ENCODE results near the gene PCDHGB3.
"Not testable (repeated sequence)": the region's sequence is repeated elsewhere in the genome, so short reads cannot be mapped to it uniquely, and the experiment has no call there.

PCDHGB3 gene

GRCh38 chr5:141392429-141393198 lies 22.6 kb downstream of the PCDHGB3 start, which contains the start of gene PCDHGA8:
PCDHGA8 (plus strand) TSS chr5:141392633; CDS start chr5:141392814, 181 bp downstream.
- Histone ChIP-seq H3K4me3 (ENCODE audit: low read depth, low read length) (no peak within 1 kb of the TSS), H3K4me1 (no peaks in the 10 kb centered on the region), H3K9me3 (no peaks in the 10 kb centered on the region), H3K36me3 (no peaks in the 10 kb centered on the region), H3K27me3 (no peaks in the 10 kb centered on the region)
- TF ChIP-seq CTCF (IDR thresholded peaks at IDR 0.05; ENCODE audit: low read depth, low read length) = peak; percentile 24
- DNase-seq = no peak

- Histone ChIP-seq H3K27me3 (no peaks in the 10 kb centered on the region), H3K36me3 (no peaks in the 10 kb centered on the region), H3K4me3 (ENCODE audit: low read depth, low read length) (no peak overlapping the region), H3K4me1 (no peaks in the 10 kb centered on the region), H3K9me3 (no peaks in the 10 kb centered on the region)
- TF ChIP-seq CTCF (IDR thresholded peaks at IDR 0.05; ENCODE audit: low read depth, low read length) = no peak
- DNase-seq = no peak
Measured at GRCh38 chr5:141393267-141393666, 23.2 kb downstream of the PCDHGB3 start.

GRCh38 chr5:141394401-141395187 lies 24.6 kb downstream of the PCDHGB3 start:
- H3K36me3 ChIP-seq; H3K9me3 ChIP-seq; H3K27me3 ChIP-seq; H3K4me3 ChIP-seq (ENCODE audit: low read depth, low read length); H3K4me1 ChIP-seq; DNase-seq: not testable (repeated sequence)

- DNase-seq; H3K4me3 ChIP-seq (ENCODE audit: low read depth, low read length); H3K9me3 ChIP-seq; H3K36me3 ChIP-seq; H3K27me3 ChIP-seq; H3K4me1 ChIP-seq: not testable (repeated sequence)
Measured at GRCh38 chr5:141397756-141398551, 27.9 kb downstream of the PCDHGB3 start, which contains the start of gene PCDHGB5. PCDHGB5 (plus strand) TSS chr5:141397947; CDS start chr5:141398128, 181 bp downstream.

GRCh38 chr5:141398608-141399007 lies 28.6 kb downstream of the PCDHGB3 start:
- no peak overlapping the region for H3K4me3 ChIP-seq (ENCODE audit: low read depth, low read length)
- H3K27me3 ChIP-seq = no peaks in the 10 kb centered on the region
- H3K4me1 ChIP-seq = no peaks in the 10 kb centered on the region
- no peaks in the 10 kb centered on the region; the same call in none of the 2 replicates for H3K36me3 ChIP-seq
- DNase-seq = no peak
- H3K9me3 ChIP-seq = no peaks in the 10 kb centered on the region
- no peak for TF ChIP-seq CTCF (IDR thresholded peaks at IDR 0.05; ENCODE audit: low read depth, low read length)

- TF ChIP-seq CTCF (IDR thresholded peaks at IDR 0.05; ENCODE audit: low read depth, low read length) = no peak
- no peaks in the 10 kb centered on the region for H3K9me3 ChIP-seq
- no peak for DNase-seq
- H3K4me3 ChIP-seq (ENCODE audit: low read depth, low read length) = no peak overlapping the region
- no peaks in the 10 kb centered on the region; the same call in none of the 2 replicates for H3K36me3 ChIP-seq
- no peaks in the 10 kb centered on the region for H3K27me3 ChIP-seq
- no peaks in the 10 kb centered on the region for H3K4me1 ChIP-seq
Measured at GRCh38 chr5:141399555-141400258, 29.7 kb downstream of the PCDHGB3 start.

Data from BE2C (cell line).